Neural progenitor cell (in vitro differentiated cells): Measurements from ENCODE around the gene INSYN1. TPM values are rescaled to one million over a fixed set of nuclear protein-coding genes. Genes with fewer than 3 reads are reported as not detected.

ENCODE experiments used
- DNase-seq: peaks from one replicate; pipeline ENCODE4 v3.0.0-alpha.2; 2016; ENCODE audit warnings: low spot score
- H2AFZ ChIP-seq: fragments of 200-600 bp; sonication (generic); replicated peaks from 2 replicates; pipeline ENCODE4 v1.6.1; 2016; ENCODE audit warnings: antibody characterized with exemption
- H3F3A ChIP-seq: fragments of 200-600 bp; sonication (generic); 2 replicates; pipeline ENCODE4 v1.6.1; 2016; ENCODE audit warnings: antibody characterized with exemption, low read depth
- H3K27ac ChIP-seq: fragments of 200-600 bp; sonication (generic); 2 replicates; pipeline ENCODE4 v1.5.1; 2016; ENCODE audit warnings: mild to moderate bottlenecking
- H3K27me3 ChIP-seq: fragments of 200-600 bp; sonication (generic); 2 replicates; pipeline ENCODE4 v1.6.1; 2016; ENCODE audit warnings: mild to moderate bottlenecking, moderate library complexity
- H3K36me3 ChIP-seq: fragments of 200-600 bp; sonication (generic); 2 replicates; pipeline ENCODE4 v1.5.1; 2016
- H3K4me1 ChIP-seq: fragments of 200-600 bp; sonication (generic); 2 replicates; pipeline ENCODE4 v1.6.1; 2016; ENCODE audit warnings: mixed run types
- H3K4me2 ChIP-seq: fragments of 200-600 bp; sonication (generic); 2 replicates; pipeline ENCODE4 v1.6.1; 2016
- H3K4me3 ChIP-seq: fragments of 200-600 bp; sonication (generic); 2 replicates; pipeline ENCODE4 v1.5.1; 2016
- H3K79me2 ChIP-seq: fragments of 200-600 bp; sonication (generic); 2 replicates; pipeline ENCODE4 v1.6.1; 2016; ENCODE audit warnings: low read depth
- H3K9ac ChIP-seq: fragments of 200-600 bp; sonication (generic); 2 replicates; pipeline ENCODE4 v1.6.1; 2016
- H3K9me3 ChIP-seq: fragments of 200-600 bp; sonication (generic); 2 replicates; pipeline ENCODE4 v1.5.1; 2016; ENCODE audit warnings: low read depth
- H4K20me1 ChIP-seq: fragments of 200-600 bp; sonication (generic); 2 replicates; pipeline ENCODE4 v1.6.1; 2016; ENCODE audit warnings: low read depth
- H3K27ac Mint-ChIP-seq: 3 replicates; pipeline ENCODE4 v1.8.0; 2021; ENCODE audit warnings: mixed read lengths
- H3K27me3 Mint-ChIP-seq: 2 replicates; pipeline ENCODE4 v1.8.0; 2022; ENCODE audit warnings: low read depth, mild to moderate bottlenecking, inconsistent platforms, moderate library complexity, mixed read lengths; ENCODE audit not compliant: insufficient read depth
- H3K36me3 Mint-ChIP-seq: 3 replicates; pipeline ENCODE4 v1.8.0; 2021; ENCODE audit warnings: mixed read lengths
- H3K4me1 Mint-ChIP-seq: 3 replicates; pipeline ENCODE4 v1.8.0; 2021; ENCODE audit warnings: mixed read lengths
- H3K4me3 Mint-ChIP-seq: 3 replicates; pipeline ENCODE4 v1.8.0; 2021; ENCODE audit warnings: mild to moderate bottlenecking, moderate library complexity, mixed read lengths
- H3K9me3 Mint-ChIP-seq: 3 replicates; pipeline ENCODE4 v1.8.0; 2020; ENCODE audit warnings: mixed read lengths
- EZH2 ChIP-seq: fragments of 200-600 bp; sonication (generic); IDR thresholded peaks from 2 replicates; pipeline ENCODE4 v1.6.1; 2017; ENCODE audit warnings: antibody characterized with exemption, mild to moderate bottlenecking, moderate library complexity
- EZH2phosphoT487 ChIP-seq: fragments of 200-600 bp; sonication (generic); IDR thresholded peaks from 2 replicates; pipeline ENCODE4 v1.6.1; 2017; ENCODE audit warnings: antibody characterized with exemption
- total RNA-seq: library from RNA; depleted of rRNA; stranded (reverse); fragments of >200 nt; gene quantifications from 2 replicates; pipeline ENCODE4 v1.2.3, GENCODE V29; 2015; ENCODE audit warnings: low replicate concordance
- TF ChIP-seq, protein P1 (sequence below): fragments of 200-600 bp; sonication (generic); IDR thresholded peaks from 2 replicates; pipeline ENCODE4 v1.5.1; 2017; ENCODE audit warnings: antibody characterized with exemption, mild to moderate bottlenecking

The INSYN1 gene, protein sequence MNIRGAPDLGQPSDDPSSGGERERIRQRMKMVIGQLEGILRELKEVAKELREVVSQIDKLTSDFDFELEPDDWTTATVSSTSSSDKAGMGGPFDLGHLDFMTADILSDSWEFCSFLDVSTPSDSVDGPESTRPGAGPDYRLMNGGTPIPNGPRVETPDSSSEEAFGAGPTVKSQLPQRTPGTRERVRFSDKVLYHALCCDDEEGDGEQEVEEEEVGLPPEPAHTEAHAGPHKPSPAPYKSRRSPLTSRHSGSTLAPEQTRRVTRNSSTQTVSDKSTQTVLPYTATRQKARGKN
- 0.17 and 1.1 TPM in 2 replicates for total RNA-seq

DNA sequence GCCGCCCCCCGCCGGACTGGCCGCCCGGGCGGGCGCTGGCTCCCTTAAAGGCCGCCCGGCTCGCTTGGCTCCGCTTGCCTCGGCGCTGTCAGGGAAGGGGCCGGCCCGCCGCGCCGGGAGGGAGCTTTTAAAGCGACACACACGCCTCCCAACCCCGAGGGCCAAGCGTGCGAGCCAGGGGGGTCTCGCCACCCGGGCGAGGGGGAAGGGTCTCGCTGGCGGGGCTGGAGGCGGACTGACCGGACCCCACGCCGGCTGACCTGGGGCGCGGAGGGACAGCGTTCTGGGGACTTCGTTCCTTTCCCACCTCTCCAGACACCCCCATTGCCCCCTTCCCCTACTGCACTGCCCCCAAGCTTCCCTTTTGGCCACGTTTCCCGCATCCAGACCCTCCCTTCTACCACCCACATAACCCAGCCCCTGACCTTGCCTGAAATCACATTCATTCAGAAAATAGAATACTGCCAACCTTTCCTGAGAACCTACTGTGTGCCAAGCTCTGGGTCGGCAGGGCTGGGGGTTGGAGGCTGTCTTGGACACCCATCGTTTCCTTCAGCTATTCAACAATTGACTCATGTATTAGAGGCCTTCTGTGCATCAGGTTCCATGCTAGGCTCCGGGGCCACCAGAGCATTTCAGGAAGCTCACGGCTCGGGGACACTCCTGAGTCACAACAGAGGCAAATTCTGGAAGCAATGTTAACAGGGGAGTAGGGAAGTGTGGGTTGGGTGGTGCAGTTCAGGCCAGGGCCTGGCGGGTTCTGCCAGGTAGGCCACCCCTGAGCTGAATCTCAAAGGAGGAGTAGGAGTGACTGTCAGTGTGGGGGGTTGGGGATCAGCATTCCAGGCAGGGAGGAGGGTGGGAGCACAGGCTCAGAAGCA is at the start of gene INSYN1:
TSS of gene INSYN1 (minus strand) at position 102 of the 881 bp plus-strand sequence. CDS start 2,221 bp downstream, outside the sequence.
- H3K27ac ChIP-seq, result no peak within 1 kb of the TSS
- peaks cover 36% of the 10 kb centered on the region for H3K4me1 Mint-ChIP-seq
- DNase-seq, result peak; percentile 65
- H3K27me3 Mint-ChIP-seq, result peaks cover 8% of the 10 kb centered on the region
- no peaks in the 10 kb centered on the region for H3K36me3 Mint-ChIP-seq
- H3K36me3 ChIP-seq, result no peaks in the 10 kb centered on the region
- no peak within 1 kb of the TSS for H3K9ac ChIP-seq
- H4K20me1 ChIP-seq, result peaks cover 7% of the 10 kb centered on the region
- peak within 1 kb of the TSS; percentile 82 for H3K4me3 Mint-ChIP-seq
- H3K4me1 ChIP-seq, result peaks cover 22% of the 10 kb centered on the region
- no peaks in the 10 kb centered on the region for H3K9me3 Mint-ChIP-seq
- peak within 1 kb of the TSS; percentile 71 for H3K4me3 ChIP-seq
- H3F3A ChIP-seq, result peaks cover 14% of the 10 kb centered on the region
- no peaks in the 10 kb centered on the region for H3K9me3 ChIP-seq
- peak within 1 kb of the TSS; percentile 39 for H3K27ac Mint-ChIP-seq
- no peaks in the 10 kb centered on the region for H3K79me2 ChIP-seq
- peak within 1 kb of the TSS; percentile 100 for H3K4me2 ChIP-seq
- no peak for TF ChIP-seq EZH2phosphoT487
- TF ChIP-seq EZH2, result no peak
- TF ChIP-seq, protein P1, sequence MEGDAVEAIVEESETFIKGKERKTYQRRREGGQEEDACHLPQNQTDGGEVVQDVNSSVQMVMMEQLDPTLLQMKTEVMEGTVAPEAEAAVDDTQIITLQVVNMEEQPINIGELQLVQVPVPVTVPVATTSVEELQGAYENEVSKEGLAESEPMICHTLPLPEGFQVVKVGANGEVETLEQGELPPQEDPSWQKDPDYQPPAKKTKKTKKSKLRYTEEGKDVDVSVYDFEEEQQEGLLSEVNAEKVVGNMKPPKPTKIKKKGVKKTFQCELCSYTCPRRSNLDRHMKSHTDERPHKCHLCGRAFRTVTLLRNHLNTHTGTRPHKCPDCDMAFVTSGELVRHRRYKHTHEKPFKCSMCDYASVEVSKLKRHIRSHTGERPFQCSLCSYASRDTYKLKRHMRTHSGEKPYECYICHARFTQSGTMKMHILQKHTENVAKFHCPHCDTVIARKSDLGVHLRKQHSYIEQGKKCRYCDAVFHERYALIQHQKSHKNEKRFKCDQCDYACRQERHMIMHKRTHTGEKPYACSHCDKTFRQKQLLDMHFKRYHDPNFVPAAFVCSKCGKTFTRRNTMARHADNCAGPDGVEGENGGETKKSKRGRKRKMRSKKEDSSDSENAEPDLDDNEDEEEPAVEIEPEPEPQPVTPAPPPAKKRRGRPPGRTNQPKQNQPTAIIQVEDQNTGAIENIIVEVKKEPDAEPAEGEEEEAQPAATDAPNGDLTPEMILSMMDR, result no peak
- H3K27me3 ChIP-seq, result peaks cover 46% of the 10 kb centered on the region
- H2AFZ ChIP-seq, result peak within 1 kb of the TSS; percentile 97

- no peak overlapping the region for H3K4me2 ChIP-seq
- H3K4me3 ChIP-seq, result no peak overlapping the region
- no peak for DNase-seq
- Mint-ChIP-seq H3K9me3 (no peaks in the 10 kb centered on the region), H3K27me3 (peaks cover 9% of the 10 kb centered on the region), H3K36me3 (no peaks in the 10 kb centered on the region), H3K27ac (peak overlapping the region; percentile 74), H3K4me3 (no peak overlapping the region), H3K4me1 (peaks cover 32% of the 10 kb centered on the region)
- H3K9ac ChIP-seq, result no peak overlapping the region
- TF ChIP-seq, protein P1, result no peak
- no peak for TF ChIP-seq EZH2
- TF ChIP-seq EZH2phosphoT487, result no peak
- no peak overlapping the region for H2AFZ ChIP-seq
- H3K79me2 ChIP-seq, result no peaks in the 10 kb centered on the region
- H3K27ac ChIP-seq, result no peak overlapping the region
- no peaks in the 10 kb centered on the region for H4K20me1 ChIP-seq
- H3K4me1 ChIP-seq, result peaks cover 17% of the 10 kb centered on the region
- H3K36me3 ChIP-seq, result no peaks in the 10 kb centered on the region
- H3F3A ChIP-seq, result no peaks in the 10 kb centered on the region
- H3K9me3 ChIP-seq, result no peaks in the 10 kb centered on the region
- H3K27me3 ChIP-seq, result no peaks in the 10 kb centered on the region
These were observed 49.4 kb upstream of the INSYN1 start for GRCh38 chr15:73802431-73803041.

DNA sequence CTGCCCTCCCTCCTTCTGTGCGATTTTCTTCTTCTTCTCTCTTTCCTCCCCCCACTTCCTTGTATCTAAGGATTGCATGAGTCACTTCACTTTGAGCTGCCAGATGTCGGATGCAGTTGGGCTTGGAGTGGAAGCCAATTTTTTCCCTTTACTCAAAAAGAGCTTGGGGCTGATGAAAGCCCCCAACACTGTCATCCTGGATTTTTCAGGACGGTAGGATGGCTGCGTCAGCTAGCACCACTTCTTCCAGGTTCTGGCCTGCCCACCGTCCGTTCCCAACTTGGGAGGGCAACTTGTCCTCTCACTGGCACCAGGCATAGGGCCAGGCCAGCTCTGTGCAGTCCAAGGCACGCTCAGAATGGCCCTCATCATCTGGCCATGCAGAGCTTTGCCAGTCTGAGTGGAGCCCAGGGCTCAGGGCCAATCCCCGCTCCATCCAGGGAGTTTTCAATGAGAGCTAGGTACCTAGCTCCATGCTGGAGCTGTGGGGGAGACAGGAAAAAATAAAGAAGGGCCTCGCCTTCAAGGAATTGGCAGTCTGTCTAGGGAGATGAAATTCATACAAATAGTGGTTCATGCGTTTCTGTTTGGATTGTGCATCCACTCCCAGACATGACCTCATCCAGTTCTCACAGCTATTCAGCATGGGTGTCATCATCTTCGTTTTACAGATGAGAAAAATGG is 47.7 kb upstream of the INSYN1 start:
- Histone ChIP-seq H3K4me1 (peaks cover 8% of the 10 kb centered on the region), H2AFZ (no peak overlapping the region), H3K79me2 (no peaks in the 10 kb centered on the region), H3K27ac (no peak overlapping the region), H3K9me3 (no peaks in the 10 kb centered on the region), H3K27me3 (no peaks in the 10 kb centered on the region), H3K4me2 (no peak overlapping the region), H3K4me3 (no peak overlapping the region), H3K36me3 (no peaks in the 10 kb centered on the region), H3K9ac (no peak overlapping the region), H3F3A (no peaks in the 10 kb centered on the region), H4K20me1 (no peaks in the 10 kb centered on the region)
- H3K4me3 Mint-ChIP-seq, result no peak overlapping the region
- H3K36me3 Mint-ChIP-seq, result no peaks in the 10 kb centered on the region
- no peak overlapping the region for H3K27ac Mint-ChIP-seq
- no peak for DNase-seq
- H3K27me3 Mint-ChIP-seq, result peaks cover 6% of the 10 kb centered on the region
- TF ChIP-seq EZH2phosphoT487 (no peak), EZH2 (no peak)
- H3K9me3 Mint-ChIP-seq, result no peaks in the 10 kb centered on the region
- peaks cover 24% of the 10 kb centered on the region for H3K4me1 Mint-ChIP-seq
